Gastrocnemius medialis (tissue), 4 donors: ENCODE measurements around the gene ZNF418. TPM values are rescaled to one million over a fixed set of nuclear protein-coding genes. Genes with fewer than 3 reads are reported as not detected.

Experiments used
- ATAC-seq, 2 donors: fragments of 150-250 bp; one replicate each; pipeline ENCODE4 v1.9.1; 2016
- DNase-seq, 2 donors: peaks; one replicate each; pipeline ENCODE4 v3.0.0-alpha.2; 2019
- H3K27ac ChIP-seq, 4 donors: fragments of 200-600 bp; sonication (generic); 1 replicate in 1 of 4; 2 replicates in 3 of 4; pipeline ENCODE4 v1.5.1; 2016 to 2018; ENCODE audit warnings: mild to moderate bottlenecking in 2 of 4, moderate library complexity in 1 of 4
- H3K27me3 ChIP-seq, 3 donors: fragments of 200-600 bp; sonication (generic) in 2 of 3; 1 replicate in 1 of 3; 2 replicates in 2 of 3; pipeline versions ENCODE4 v1.5.1 to v1.6.0; 2016 to 2019; ENCODE audit warnings: mild to moderate bottlenecking in 1 of 3, moderate library complexity in 1 of 3
- H3K36me3 ChIP-seq, 2 donors: fragments of 200-600 bp; sonication (generic) in 1 of 2; one replicate each; pipeline ENCODE4 v1.5.1; 2017 to 2018
- H3K4me1 ChIP-seq, 2 donors: fragments of 200-600 bp; sonication (generic) in 1 of 2; one replicate each; pipeline ENCODE4 v1.5.1; 2016 to 2017; ENCODE audit warnings: mild to moderate bottlenecking in 2 of 2
- H3K4me3 ChIP-seq, 4 donors: fragments of 200-600 bp; sonication (generic) in 3 of 4; 1 replicate in 1 of 4; 2 replicates in 3 of 4; pipeline ENCODE4 v1.5.1; 2016 to 2019; ENCODE audit warnings: mild to moderate bottlenecking in 2 of 4
- H3K9me3 ChIP-seq, 3 donors: fragments of 200-600 bp; sonication (generic) in 2 of 3; 1 replicate in 1 of 3; 2 replicates in 2 of 3; pipeline ENCODE4 v1.5.1; 2016 to 2019
- POLR2A ChIP-seq, 2 donors: fragments of 450-650 bp; IDR thresholded peaks; one replicate each; pipeline ENCODE4 v1.6.1; 2017; ENCODE audit warnings: antibody characterized with exemption in 2 of 2, mild to moderate bottlenecking in 2 of 2, moderate library complexity in 2 of 2
- in situ Hi-C, 4 donors: fragments of 200-750 bp; cut with MboI; loops; one replicate each; pipeline versions ENCODE4 v1.15.0 to v1.8.0; 2017; ENCODE audit warnings: low sequenced_read_pairs in 4 of 4
- intact Hi-C: fragments of 100-400 bp; cut with DNase I; formaldehyde crosslinking; loops from one replicate; pipeline ENCODE4 v1.15.1; 2023; ENCODE audit warnings: low total_unique reads
- total RNA-seq, 4 donors: library from RNA; depleted of rRNA; stranded (reverse); fragments of >200 nt; gene quantifications; one replicate each; pipeline versions ENCODE4 v1.1.0 to v1.2.3, GENCODE V29; 2016
- TF ChIP-seq, protein P1 (sequence below), 5 experiments: fragments of 450-650 bp in 3 of 5; fragments of 200-600 bp in 2 of 5; sonication (generic) in 2 of 5; IDR thresholded peaks in 4 of 5; conservative IDR thresholded peaks in 1 of 5; 1 replicate in 4 of 5; 2 replicates in 1 of 5; pipeline ENCODE4 v1.5.1; 2016 to 2019; ENCODE audit warnings: antibody characterized with exemption in 5 of 5, mild to moderate bottlenecking in 3 of 5, moderate library complexity in 3 of 5

ZNF418 gene
- total RNA-seq, 4 donors from 2014 or later: 0.52 to 2.4 (median 0.87) TPM

DNA sequence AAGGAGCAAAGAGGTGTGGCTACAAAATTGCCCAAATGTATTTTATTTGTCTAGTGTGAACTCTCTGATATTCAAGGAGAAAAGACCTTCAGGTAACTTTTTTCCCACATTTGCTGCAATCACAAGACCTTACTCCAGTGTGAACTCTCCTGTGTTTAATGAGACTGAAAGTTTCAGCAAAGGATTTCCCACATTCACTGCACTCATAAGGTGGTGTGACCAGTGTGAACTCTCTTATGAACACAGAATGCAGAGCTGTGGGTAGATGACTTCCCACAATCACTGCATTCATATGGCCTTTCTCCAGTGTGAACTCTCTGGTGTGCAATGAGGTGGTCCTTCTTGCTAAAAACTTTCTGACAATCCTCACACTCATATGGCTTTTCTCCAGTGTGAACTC is 62.8 kb downstream of the ZNF418 start:
- intact Hi-C loops: no loop called here
- H3K27ac ChIP-seq: no peak overlapping the region
- H3K4me3 ChIP-seq: peak overlapping the region in 1 of 4 donors; percentile 4
- H3K27me3 ChIP-seq: no peaks in the 10 kb centered on the region
- H3K36me3 ChIP-seq: peaks cover 2 to 32% of the 10 kb centered on the region in 2 donors
- ATAC-seq (no peak), DNase-seq (no peak)
- no peaks in the 10 kb centered on the region for H3K4me1 ChIP-seq
- TF ChIP-seq, protein P1, sequence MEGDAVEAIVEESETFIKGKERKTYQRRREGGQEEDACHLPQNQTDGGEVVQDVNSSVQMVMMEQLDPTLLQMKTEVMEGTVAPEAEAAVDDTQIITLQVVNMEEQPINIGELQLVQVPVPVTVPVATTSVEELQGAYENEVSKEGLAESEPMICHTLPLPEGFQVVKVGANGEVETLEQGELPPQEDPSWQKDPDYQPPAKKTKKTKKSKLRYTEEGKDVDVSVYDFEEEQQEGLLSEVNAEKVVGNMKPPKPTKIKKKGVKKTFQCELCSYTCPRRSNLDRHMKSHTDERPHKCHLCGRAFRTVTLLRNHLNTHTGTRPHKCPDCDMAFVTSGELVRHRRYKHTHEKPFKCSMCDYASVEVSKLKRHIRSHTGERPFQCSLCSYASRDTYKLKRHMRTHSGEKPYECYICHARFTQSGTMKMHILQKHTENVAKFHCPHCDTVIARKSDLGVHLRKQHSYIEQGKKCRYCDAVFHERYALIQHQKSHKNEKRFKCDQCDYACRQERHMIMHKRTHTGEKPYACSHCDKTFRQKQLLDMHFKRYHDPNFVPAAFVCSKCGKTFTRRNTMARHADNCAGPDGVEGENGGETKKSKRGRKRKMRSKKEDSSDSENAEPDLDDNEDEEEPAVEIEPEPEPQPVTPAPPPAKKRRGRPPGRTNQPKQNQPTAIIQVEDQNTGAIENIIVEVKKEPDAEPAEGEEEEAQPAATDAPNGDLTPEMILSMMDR (IDR thresholded peaks at IDR 0.05 in 4 of 5, conservative IDR thresholded peaks at IDR 0.05 in 1 of 5): no peak
- TF ChIP-seq POLR2A (IDR thresholded peaks at IDR 0.05): no peak
- in situ Hi-C loops: no loop called here
- H3K9me3 ChIP-seq: peaks cover 0 to 26% (median 4%) of the 10 kb centered on the region in 3 donors

Other genes with a start within 250 kb of the ZNF418 start
- gene ZNF154, start 226.2 kb downstream of the ZNF418 start, total RNA-seq: 1 to 10 TPM in 2 of 4 donors, under 1 TPM in 2; 0.49 to 2.8 (median 0.97) TPM
- gene ZNF671, start 207.8 kb downstream of the ZNF418 start, total RNA-seq: 10 to 100 TPM in 1 of 4 donors, 1 to 10 TPM in 3; 3.9 to 10.1 (median 5.8) TPM
- gene ZNF776, start 188.6 kb downstream of the ZNF418 start, total RNA-seq: 1 to 10 TPM; 5.0 to 8.1 (median 8.0) TPM
- gene ZNF586, start 165.7 kb downstream of the ZNF418 start, total RNA-seq: 10 to 100 TPM in 1 of 4 donors, 1 to 10 TPM in 3; 7.6 to 13.3 (median 9.2) TPM
- gene ZNF552, start 120.5 kb downstream of the ZNF418 start, total RNA-seq: 1 to 10 TPM; 1.2 to 2.3 (median 1.8) TPM
- gene ZNF587B, start 105.1 kb downstream of the ZNF418 start, total RNA-seq: 1 to 10 TPM; 2.1 to 9.6 (median 6.3) TPM
- 1 to 10 TPM; 4.5 to 9.0 (median 5.5) TPM for gene ZNF587, start 85.5 kb downstream of the ZNF418 start, total RNA-seq
- gene ZNF814, start 46.4 kb downstream of the ZNF418 start, total RNA-seq: 10 to 100 TPM in 1 of 4 donors, 1 to 10 TPM in 3; 3.3 to 18.0 (median 4.5) TPM
- gene ZNF417, start 18.8 kb downstream of the ZNF418 start, total RNA-seq: 1 to 10 TPM; 2.6 to 8.4 (median 4.6) TPM
- 1 to 10 TPM in 2 of 4 donors, under 1 TPM in 2; 0.93 to 2.6 (median 1.4) TPM for gene ZNF256, start 12.3 kb upstream of the ZNF418 start, total RNA-seq
- gene C19orf18, start 39.1 kb upstream of the ZNF418 start, total RNA-seq: not detected
- gene ZNF606, start 67.4 kb upstream of the ZNF418 start, total RNA-seq: 10 to 100 TPM in 1 of 4 donors, 1 to 10 TPM in 3; 2.9 to 15.3 (median 6.6) TPM
- gene ZSCAN1, start 98.6 kb upstream of the ZNF418 start, total RNA-seq: not detected
- gene ZNF135, start 123.9 kb upstream of the ZNF418 start, total RNA-seq: under 1 TPM; 0.36 to 0.73 (median 0.53) TPM
- gene ZSCAN18, start 162.8 kb upstream of the ZNF418 start, total RNA-seq: 10 to 100 TPM; 11.2 to 20.6 (median 15.2) TPM
- 1 to 10 TPM; 1.3 to 2.0 (median 1.7) TPM for gene ZNF329, start 215.4 kb upstream of the ZNF418 start, total RNA-seq
- gene ZNF274, start 247.7 kb upstream of the ZNF418 start, total RNA-seq: 10 to 100 TPM in 3 of 4 donors, 1 to 10 TPM in 1; 9.0 to 20.7 (median 13.4) TPM